ENCODE results near the gene GLI3.
A peak's percentile ranks its signal among the peaks of the same experiment; 100 is the strongest.

The GLI3 gene

DNA sequence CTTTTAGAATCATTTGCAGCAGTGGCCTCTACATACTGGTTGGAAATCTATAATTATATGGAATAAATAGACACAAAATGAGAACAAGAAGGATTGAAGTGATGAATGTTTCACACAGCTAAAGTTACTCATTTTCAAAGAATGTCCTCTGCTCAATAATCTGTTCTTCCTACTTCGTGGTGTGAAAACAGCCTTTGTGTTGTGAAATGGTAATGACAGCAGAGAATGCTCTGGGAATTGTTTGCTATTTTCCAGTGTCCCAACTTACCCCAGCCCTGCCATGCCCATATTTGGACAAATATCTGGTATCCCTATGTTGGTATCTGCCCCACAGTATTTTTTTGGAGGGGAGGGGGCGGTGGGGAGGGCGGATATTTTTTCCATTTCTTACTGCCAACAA is 130.4 kb downstream of the GLI3 start:
- POLR2A ChIA-PET: no interaction called here
- no peak overlapping the region for H3K4me3 ChIP-seq (ENCODE audit: low read depth, low read length)
- peaks cover 19% of the 10 kb centered on the region for H3K4me1 ChIP-seq (ENCODE audit: control insufficient read depth, insufficient read depth, low read length)
- no peaks in the 10 kb centered on the region for H3K9me3 ChIP-seq (ENCODE audit: control insufficient read depth, insufficient read depth, low read depth, low read length)
- no peak for TF ChIP-seq ZNF510 (tag by site-specific recombination; IDR thresholded peaks at IDR 0.05; ENCODE audit: insufficient replicate concordance)
- peaks cover 0 to under 1% of the 10 kb centered on the region in 2 experiments; a peak in 1 of 3 replicates for H3K36me3 ChIP-seq (ENCODE audit: control insufficient read depth in 2 of 2, insufficient read depth in 1 of 2, low read length in 2 of 2)
- H3K27ac ChIP-seq (ENCODE audit: extremely low read depth, low read depth, low read length): no peak overlapping the region
- CTCF ChIA-PET: interaction anchor here (0.6 kb wide), 1 partner anchor 300 kb away, joined by 6 read pairs; no protein-coding TSS in a partner anchor

DNA sequence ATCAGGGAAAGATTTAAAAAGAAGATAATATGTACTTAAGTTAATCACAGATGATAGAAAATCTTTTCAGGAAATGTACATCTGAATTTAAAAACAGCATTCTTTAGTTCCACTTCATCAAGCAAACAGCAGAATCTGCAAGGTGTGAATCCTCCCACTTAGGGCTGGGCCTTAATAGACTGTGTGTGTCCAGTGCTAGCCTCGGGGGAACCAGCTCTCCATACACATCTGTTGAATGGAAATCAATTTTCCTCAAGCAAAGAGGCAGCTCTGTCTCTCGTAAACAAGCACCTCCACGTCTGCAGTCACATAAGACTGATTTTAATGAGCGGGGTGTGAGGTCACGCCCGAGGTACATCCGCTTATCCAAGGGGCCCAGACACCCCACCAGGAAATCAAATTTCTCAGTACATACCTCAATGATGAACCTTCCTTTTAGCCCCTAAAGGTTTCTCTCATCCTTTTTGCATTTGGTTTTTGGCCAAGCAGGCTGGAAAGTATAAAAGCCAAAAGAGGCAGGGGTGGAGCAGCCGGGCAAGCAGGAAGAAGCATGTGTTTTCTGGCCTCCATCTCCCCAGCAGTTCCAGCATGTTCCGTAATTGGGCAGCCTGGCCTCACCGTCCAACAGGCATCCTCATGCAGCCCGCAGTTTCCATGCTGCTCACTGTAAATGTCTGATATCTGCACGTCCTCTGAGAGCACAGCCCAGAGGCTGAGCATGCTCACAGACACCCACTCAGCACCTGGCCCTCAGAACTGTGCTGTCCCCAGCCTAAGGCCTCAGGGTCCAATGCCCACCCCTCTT is 131.3 kb downstream of the GLI3 start:
- POLR2A ChIA-PET: no interaction called here
- Histone ChIP-seq H3K4me3 (ENCODE audit: low read depth, low read length) (no peak overlapping the region), H3K9me3 (ENCODE audit: control insufficient read depth, insufficient read depth, low read depth, low read length) (no peaks in the 10 kb centered on the region), H3K4me1 (ENCODE audit: control insufficient read depth, insufficient read depth, low read length) (peaks cover 19% of the 10 kb centered on the region), H3K27ac (ENCODE audit: extremely low read depth, low read depth, low read length) (no peak overlapping the region), H3K36me3 (ENCODE audit: control insufficient read depth in 2 of 2, insufficient read depth in 1 of 2, low read length in 2 of 2) (no peaks in the 10 kb centered on the region)
- TF ChIP-seq SCRT2 (tag by site-specific recombination; IDR thresholded peaks at IDR 0.05): peak; percentile 44; the same call in 1 of the 2 replicates
- TF ChIP-seq, protein P1, sequence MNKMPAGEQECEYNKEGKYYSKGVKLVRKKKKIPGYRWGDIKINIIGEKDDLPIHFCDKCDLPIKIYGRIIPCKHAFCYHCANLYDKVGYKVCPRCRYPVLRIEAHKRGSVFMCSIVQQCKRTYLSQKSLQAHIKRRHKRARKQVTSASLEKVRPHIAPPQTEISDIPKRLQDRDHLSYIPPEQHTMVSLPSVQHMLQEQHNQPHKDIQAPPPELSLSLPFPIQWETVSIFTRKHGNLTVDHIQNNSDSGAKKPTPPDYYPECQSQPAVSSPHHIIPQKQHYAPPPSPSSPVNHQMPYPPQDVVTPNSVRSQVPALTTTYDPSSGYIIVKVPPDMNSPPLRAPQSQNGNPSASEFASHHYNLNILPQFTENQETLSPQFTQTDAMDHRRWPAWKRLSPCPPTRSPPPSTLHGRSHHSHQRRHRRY (tag by site-specific recombination; IDR thresholded peaks at IDR 0.05): no peak
- TF ChIP-seq, protein P2, sequence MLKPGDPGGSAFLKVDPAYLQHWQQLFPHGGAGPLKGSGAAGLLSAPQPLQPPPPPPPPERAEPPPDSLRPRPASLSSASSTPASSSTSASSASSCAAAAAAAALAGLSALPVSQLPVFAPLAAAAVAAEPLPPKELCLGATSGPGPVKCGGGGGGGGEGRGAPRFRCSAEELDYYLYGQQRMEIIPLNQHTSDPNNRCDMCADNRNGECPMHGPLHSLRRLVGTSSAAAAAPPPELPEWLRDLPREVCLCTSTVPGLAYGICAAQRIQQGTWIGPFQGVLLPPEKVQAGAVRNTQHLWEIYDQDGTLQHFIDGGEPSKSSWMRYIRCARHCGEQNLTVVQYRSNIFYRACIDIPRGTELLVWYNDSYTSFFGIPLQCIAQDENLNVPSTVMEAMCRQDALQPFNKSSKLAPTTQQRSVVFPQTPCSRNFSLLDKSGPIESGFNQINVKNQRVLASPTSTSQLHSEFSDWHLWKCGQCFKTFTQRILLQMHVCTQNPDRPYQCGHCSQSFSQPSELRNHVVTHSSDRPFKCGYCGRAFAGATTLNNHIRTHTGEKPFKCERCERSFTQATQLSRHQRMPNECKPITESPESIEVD (tag by site-specific recombination; IDR thresholded peaks at IDR 0.05): no peak
- TF ChIP-seq, protein P3, sequence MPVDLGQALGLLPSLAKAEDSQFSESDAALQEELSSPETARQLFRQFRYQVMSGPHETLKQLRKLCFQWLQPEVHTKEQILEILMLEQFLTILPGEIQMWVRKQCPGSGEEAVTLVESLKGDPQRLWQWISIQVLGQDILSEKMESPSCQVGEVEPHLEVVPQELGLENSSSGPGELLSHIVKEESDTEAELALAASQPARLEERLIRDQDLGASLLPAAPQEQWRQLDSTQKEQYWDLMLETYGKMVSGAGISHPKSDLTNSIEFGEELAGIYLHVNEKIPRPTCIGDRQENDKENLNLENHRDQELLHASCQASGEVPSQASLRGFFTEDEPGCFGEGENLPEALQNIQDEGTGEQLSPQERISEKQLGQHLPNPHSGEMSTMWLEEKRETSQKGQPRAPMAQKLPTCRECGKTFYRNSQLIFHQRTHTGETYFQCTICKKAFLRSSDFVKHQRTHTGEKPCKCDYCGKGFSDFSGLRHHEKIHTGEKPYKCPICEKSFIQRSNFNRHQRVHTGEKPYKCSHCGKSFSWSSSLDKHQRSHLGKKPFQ (tag by site-specific recombination; IDR thresholded peaks at IDR 0.05): peak; percentile 70
- CTCF ChIA-PET: interaction anchor here (0.6 kb wide), 1 partner anchor 299 kb away, joined by 6 read pairs; no protein-coding TSS in a partner anchor

DNA sequence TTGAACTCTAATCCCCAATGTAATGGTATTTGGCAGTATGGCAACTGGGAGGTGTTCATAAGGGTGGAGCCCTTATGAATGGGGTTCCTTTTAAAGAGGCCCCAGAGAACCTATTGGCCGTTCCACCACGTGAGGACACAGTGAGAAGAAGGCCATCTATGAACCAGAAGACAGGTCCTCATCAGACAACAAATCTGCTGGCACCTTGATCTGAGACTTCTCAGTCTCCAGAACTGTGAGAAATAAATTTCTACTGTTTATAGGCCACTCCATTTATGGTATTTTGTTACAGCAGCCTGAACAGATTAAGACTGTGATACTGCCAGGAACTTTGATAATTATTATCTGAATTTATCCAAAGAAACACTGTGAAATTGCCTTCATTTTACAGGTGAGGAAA is 132.3 kb downstream of the GLI3 start:
- TF ChIP-seq, protein P4, sequence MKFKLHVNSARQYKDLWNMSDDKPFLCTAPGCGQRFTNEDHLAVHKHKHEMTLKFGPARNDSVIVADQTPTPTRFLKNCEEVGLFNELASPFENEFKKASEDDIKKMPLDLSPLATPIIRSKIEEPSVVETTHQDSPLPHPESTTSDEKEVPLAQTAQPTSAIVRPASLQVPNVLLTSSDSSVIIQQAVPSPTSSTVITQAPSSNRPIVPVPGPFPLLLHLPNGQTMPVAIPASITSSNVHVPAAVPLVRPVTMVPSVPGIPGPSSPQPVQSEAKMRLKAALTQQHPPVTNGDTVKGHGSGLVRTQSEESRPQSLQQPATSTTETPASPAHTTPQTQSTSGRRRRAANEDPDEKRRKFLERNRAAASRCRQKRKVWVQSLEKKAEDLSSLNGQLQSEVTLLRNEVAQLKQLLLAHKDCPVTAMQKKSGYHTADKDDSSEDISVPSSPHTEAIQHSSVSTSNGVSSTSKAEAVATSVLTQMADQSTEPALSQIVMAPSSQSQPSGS (tag by site-specific recombination; IDR thresholded peaks at IDR 0.05; ENCODE audit: low read depth): no peak
- no peak for TF ChIP-seq ZNF426 (tag by site-specific recombination; IDR thresholded peaks at IDR 0.05)
- no peak for TF ChIP-seq ZNF791 (tag by site-specific recombination; IDR thresholded peaks at IDR 0.05)
- no peak for TF ChIP-seq ZNF19 (tag by site-specific recombination; IDR thresholded peaks at IDR 0.05; ENCODE audit: low read depth)
- Histone ChIP-seq H3K4me3 (ENCODE audit: low read depth, low read length) (no peak overlapping the region), H3K4me1 (ENCODE audit: control insufficient read depth, insufficient read depth, low read length) (peaks cover 19% of the 10 kb centered on the region), H3K27ac (ENCODE audit: extremely low read depth, low read depth, low read length) (no peak overlapping the region), H3K36me3 (ENCODE audit: control insufficient read depth in 2 of 2, insufficient read depth in 1 of 2, low read length in 2 of 2) (no peaks in the 10 kb centered on the region), H3K9me3 (ENCODE audit: control insufficient read depth, insufficient read depth, low read depth, low read length) (no peaks in the 10 kb centered on the region)
- ChIA-PET CTCF (no interaction called here), POLR2A (no interaction called here)

DNA sequence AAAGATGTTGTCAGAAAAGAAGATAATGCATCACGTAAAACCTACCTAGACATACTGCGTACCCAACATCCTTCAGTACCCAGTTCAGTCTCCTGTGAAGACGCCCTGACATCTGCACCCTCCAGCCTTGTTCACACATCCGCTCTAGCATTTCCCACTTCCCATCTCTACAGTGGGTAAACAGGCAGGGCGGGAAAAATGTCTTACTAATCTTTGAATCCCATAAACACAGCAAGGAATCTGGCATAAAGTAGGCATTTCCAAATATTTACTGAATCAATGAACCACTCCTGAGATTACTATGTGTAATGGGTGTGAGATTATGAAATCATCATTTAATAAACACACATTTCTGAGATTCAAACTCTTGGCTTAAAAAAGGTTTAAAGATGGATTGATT is 132.8 kb downstream of the GLI3 start:
- POLR2A ChIA-PET: no interaction called here
- Histone ChIP-seq H3K36me3 (ENCODE audit: control insufficient read depth in 2 of 2, insufficient read depth in 1 of 2, low read length in 2 of 2) (no peaks in the 10 kb centered on the region), H3K4me3 (ENCODE audit: low read depth, low read length) (no peak overlapping the region), H3K9me3 (ENCODE audit: control insufficient read depth, insufficient read depth, low read depth, low read length) (no peaks in the 10 kb centered on the region), H3K4me1 (ENCODE audit: control insufficient read depth, insufficient read depth, low read length) (peaks cover 15% of the 10 kb centered on the region), H3K27ac (ENCODE audit: extremely low read depth, low read depth, low read length) (no peak overlapping the region)
- CTCF ChIA-PET: no interaction called here
- TF ChIP-seq ZNF155 (tag by site-specific recombination; IDR thresholded peaks at IDR 0.05) (no peak), ZBTB20 (tag by site-specific recombination; IDR thresholded peaks at IDR 0.05) (no peak), ZSCAN23 (tag by site-specific recombination; IDR thresholded peaks at IDR 0.05) (no peak), ZNF768 (tag by site-specific recombination; IDR thresholded peaks at IDR 0.05) (no peak), ZNF223 (tag by site-specific recombination; IDR thresholded peaks at IDR 0.05) (no peak), ZNF623 (tag by site-specific recombination; IDR thresholded peaks at IDR 0.05) (no peak), ZSCAN30 (tag by site-specific recombination; IDR thresholded peaks at IDR 0.05) (no peak), ZFP37 (tag by site-specific recombination; IDR thresholded peaks at IDR 0.05) (no peak)
- TF ChIP-seq, protein P5, sequence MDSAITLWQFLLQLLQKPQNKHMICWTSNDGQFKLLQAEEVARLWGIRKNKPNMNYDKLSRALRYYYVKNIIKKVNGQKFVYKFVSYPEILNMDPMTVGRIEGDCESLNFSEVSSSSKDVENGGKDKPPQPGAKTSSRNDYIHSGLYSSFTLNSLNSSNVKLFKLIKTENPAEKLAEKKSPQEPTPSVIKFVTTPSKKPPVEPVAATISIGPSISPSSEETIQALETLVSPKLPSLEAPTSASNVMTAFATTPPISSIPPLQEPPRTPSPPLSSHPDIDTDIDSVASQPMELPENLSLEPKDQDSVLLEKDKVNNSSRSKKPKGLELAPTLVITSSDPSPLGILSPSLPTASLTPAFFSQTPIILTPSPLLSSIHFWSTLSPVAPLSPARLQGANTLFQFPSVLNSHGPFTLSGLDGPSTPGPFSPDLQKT (IDR thresholded peaks at IDR 0.05; ENCODE audit: borderline replicate concordance, low read depth, low read length): no peak
